Measurements from ENCODE around the gene NHSL1.
A peak's percentile ranks its signal among the peaks of the same experiment; 100 is the strongest.

NHSL1 gene

DNA sequence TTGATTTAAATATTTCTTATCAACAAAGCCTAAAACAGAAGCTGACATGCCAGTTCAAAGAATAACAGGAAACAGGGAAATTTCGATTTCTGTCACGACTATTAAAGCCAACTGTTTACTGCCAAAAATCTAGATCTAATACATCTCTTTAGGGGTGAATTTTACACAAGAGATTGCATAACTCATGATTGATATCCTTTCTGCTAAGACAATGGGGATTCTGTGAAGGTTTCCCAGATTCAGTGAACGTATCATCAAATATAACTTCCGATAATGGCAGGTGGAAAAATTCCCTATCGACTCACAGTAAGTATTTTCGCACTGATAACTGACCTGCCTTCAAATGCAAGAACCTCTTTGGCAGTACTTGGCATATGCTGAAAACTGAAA, 42.9 kb downstream of the NHSL1 start:
- Histone ChIP-seq H3K79me2 (ENCODE audit: insufficient read depth, low read length) (no peaks in the 10 kb centered on the region), H3K27ac (ENCODE audit: low read length) (no peak overlapping the region), H3K9me3 (ENCODE audit: insufficient read depth, low read length, severe bottlenecking) (no peaks in the 10 kb centered on the region), H3K4me2 (ENCODE audit: insufficient read depth, low read length) (no peak overlapping the region), H3K9ac (ENCODE audit: low read depth, low read length) (no peak overlapping the region), H3K27me3 (ENCODE audit: insufficient read depth, low read length, poor library complexity) (no peaks in the 10 kb centered on the region), H4K20me1 (ENCODE audit: insufficient read depth, low read length) (no peaks in the 10 kb centered on the region), H3K4me1 (ENCODE audit: insufficient read depth, low read length) (no peaks in the 10 kb centered on the region), H3K4me3 (ENCODE audit: low read depth in 1 of 2, low read length in 2 of 2) (no peak overlapping the region), H3K36me3 (ENCODE audit: insufficient read depth, low read length) (no peaks in the 10 kb centered on the region), H2AFZ (ENCODE audit: low read depth, low read length) (no peak overlapping the region)
- no peak for TF ChIP-seq EZH2 (IDR thresholded peaks at IDR 0.05; ENCODE audit: borderline replicate concordance, low read depth, low read length, severe bottlenecking)
- no peak for TF ChIP-seq CTCF (IDR thresholded peaks at IDR 0.05; ENCODE audit: borderline replicate concordance, extremely low read depth, low read length, poor library complexity, severe bottlenecking)
- ATAC-seq (ENCODE audit: insufficient read depth, low read depth) (no peak), DNase-seq (no peak)

DNA sequence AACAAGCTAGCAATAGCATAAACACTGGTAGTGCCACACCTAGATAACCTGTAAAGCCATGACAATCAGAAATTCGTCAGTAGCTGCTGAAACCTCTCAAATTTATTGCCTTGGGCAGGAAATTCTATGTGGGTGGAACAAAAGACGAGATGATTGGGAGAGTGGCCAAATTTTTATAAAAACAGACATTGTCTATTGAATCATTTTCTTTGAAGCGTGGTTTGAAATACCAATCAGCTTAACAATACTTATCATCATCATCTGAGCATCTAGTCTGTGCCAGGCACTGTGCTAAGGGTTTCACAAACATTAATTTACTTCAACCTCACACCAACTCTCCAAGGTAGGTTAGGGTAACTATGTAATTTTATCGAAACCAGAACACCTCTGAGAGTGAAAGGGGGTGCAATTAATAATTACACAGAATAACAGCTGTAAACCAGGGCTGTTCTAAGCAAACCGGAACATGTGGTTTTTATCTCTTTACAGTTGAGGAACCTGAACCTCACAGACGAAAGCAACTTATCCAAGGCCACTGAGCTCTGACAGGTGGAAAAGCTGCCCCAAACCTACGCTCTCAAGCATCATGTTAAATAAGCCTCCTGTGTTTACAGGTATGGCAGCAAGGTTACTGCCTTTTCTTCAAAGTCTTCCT, 43.4 kb downstream of the NHSL1 start:
- Histone ChIP-seq H3K36me3 (ENCODE audit: insufficient read depth, low read length) (no peaks in the 10 kb centered on the region), H3K27ac (ENCODE audit: low read length) (no peak overlapping the region), H3K9ac (ENCODE audit: low read depth, low read length) (no peak overlapping the region), H2AFZ (ENCODE audit: low read depth, low read length) (no peak overlapping the region), H3K4me1 (ENCODE audit: insufficient read depth, low read length) (no peaks in the 10 kb centered on the region), H3K79me2 (ENCODE audit: insufficient read depth, low read length) (no peaks in the 10 kb centered on the region), H3K4me2 (ENCODE audit: insufficient read depth, low read length) (no peak overlapping the region), H3K4me3 (ENCODE audit: low read depth in 1 of 2, low read length in 2 of 2) (no peak overlapping the region), H4K20me1 (ENCODE audit: insufficient read depth, low read length) (no peaks in the 10 kb centered on the region), H3K27me3 (ENCODE audit: insufficient read depth, low read length, poor library complexity) (no peaks in the 10 kb centered on the region), H3K9me3 (ENCODE audit: insufficient read depth, low read length, severe bottlenecking) (no peaks in the 10 kb centered on the region)
- ATAC-seq (ENCODE audit: insufficient read depth, low read depth) (peak; percentile 50; the same call in 1 of the 3 replicates), DNase-seq (no peak)
- no peak for TF ChIP-seq EZH2 (IDR thresholded peaks at IDR 0.05; ENCODE audit: borderline replicate concordance, low read depth, low read length, severe bottlenecking)
- TF ChIP-seq CTCF (IDR thresholded peaks at IDR 0.05; ENCODE audit: borderline replicate concordance, extremely low read depth, low read length, poor library complexity, severe bottlenecking): no peak

DNA sequence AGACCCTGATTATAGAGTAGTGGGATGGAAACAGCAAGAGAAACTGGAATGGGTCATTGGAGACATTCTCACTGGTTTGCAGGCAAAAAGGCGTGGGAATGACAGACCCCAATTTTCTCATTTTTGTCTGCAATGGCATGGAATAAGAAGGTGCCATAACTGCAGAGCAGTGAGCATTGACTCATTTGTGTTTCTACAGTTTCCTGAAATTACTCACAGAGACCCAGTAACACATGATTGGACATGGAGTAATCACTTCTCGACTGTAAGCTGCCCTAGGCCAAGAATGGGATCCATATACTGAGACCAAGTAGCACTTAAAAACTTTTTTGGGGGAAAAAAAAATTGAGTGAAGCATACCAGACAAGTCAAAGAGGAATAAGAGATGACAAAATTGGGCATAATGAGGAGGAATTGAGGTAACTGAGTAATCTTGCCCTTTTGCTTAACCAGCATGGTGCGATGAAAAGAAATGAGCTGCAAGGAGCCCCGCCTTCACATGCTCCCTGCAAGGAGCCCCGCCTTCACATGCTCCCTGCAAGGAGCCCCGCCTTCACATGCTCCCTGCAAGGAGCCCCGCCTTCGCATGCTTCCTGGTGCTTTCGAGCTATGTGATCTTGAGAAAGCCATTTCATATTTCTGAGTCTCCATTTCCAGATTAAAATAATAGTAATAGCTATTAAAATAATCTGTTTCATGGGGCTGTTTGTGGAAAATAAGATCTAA, 44.1 kb downstream of the NHSL1 start:
- H2AFZ ChIP-seq (ENCODE audit: low read depth, low read length): no peak overlapping the region
- no peak overlapping the region for H3K27ac ChIP-seq (ENCODE audit: low read length)
- H3K27me3 ChIP-seq (ENCODE audit: insufficient read depth, low read length, poor library complexity): no peaks in the 10 kb centered on the region
- no peak overlapping the region for H3K4me3 ChIP-seq (ENCODE audit: low read depth in 1 of 2, low read length in 2 of 2)
- TF ChIP-seq CTCF (IDR thresholded peaks at IDR 0.05; ENCODE audit: borderline replicate concordance, extremely low read depth, low read length, poor library complexity, severe bottlenecking): no peak
- no peak for TF ChIP-seq EZH2 (IDR thresholded peaks at IDR 0.05; ENCODE audit: borderline replicate concordance, low read depth, low read length, severe bottlenecking)
- ATAC-seq (ENCODE audit: insufficient read depth, low read depth) (0 out of 3 replicates have a peak, but pooled peaks have one; percentile 50), DNase-seq (peak; percentile 12)
- no peaks in the 10 kb centered on the region for H3K9me3 ChIP-seq (ENCODE audit: insufficient read depth, low read length, severe bottlenecking)
- no peaks in the 10 kb centered on the region for H3K79me2 ChIP-seq (ENCODE audit: insufficient read depth, low read length)
- no peaks in the 10 kb centered on the region for H3K36me3 ChIP-seq (ENCODE audit: insufficient read depth, low read length)
- no peak overlapping the region for H3K4me2 ChIP-seq (ENCODE audit: insufficient read depth, low read length)
- H3K9ac ChIP-seq (ENCODE audit: low read depth, low read length): no peak overlapping the region
- no peaks in the 10 kb centered on the region for H3K4me1 ChIP-seq (ENCODE audit: insufficient read depth, low read length)
- no peaks in the 10 kb centered on the region for H4K20me1 ChIP-seq (ENCODE audit: insufficient read depth, low read length)
